GM06990 (cell line): ENCODE data around the gene C1orf21.

Experiments used
- DNase-seq: peaks from one replicate; pipeline ENCODE4 v3.0.0-alpha.2; 2011; ENCODE audit not compliant: insufficient read length; ENCODE audit errors: extremely low read depth
- H3K27me3 ChIP-seq: replicated peaks from 2 replicates; pipeline ENCODE4 v1.6.0; 2011; ENCODE audit warnings: low read length; ENCODE audit not compliant: control insufficient read depth, insufficient read depth
- H3K36me3 ChIP-seq: 2 replicates; pipeline ENCODE4 v1.5.1; 2011; ENCODE audit warnings: low read length; ENCODE audit not compliant: control insufficient read depth, insufficient read depth
- H3K4me3 ChIP-seq: replicated peaks from 2 replicates; pipeline ENCODE4 v1.5.1; 2011; ENCODE audit warnings: low read depth, mild to moderate bottlenecking, control low read depth, low read length
- CTCF ChIP-seq: IDR thresholded peaks from 2 replicates; pipeline ENCODE4 v1.5.1; 2011; ENCODE audit warnings: low read length, control low read depth, mild to moderate bottlenecking, inconsistent platforms; ENCODE audit not compliant: insufficient read depth, poor library complexity, severe bottlenecking

Gene C1orf21

DNA sequence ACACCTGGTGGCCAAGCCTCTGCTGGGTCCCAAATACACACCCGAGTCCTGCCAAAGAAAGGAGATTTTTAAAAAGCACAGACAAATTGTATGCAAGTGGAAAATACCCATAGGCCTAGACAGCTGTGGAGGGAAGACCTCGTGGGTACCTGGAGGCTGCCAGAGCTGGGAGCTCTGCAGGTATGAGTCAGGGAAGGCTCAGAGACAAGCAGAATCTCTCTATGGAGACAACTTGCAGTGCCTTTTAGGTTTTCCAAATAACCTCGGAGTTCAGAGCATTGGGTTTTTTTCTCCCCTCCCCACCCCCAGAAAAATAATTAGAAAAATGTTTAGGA lies 240.1 kb downstream of the C1orf21 start:
- no peak overlapping the region for H3K4me3 ChIP-seq
- no peaks in the 10 kb centered on the region for H3K27me3 ChIP-seq
- TF ChIP-seq CTCF = no peak
- no peak for DNase-seq
- no peaks in the 10 kb centered on the region for H3K36me3 ChIP-seq

DNA sequence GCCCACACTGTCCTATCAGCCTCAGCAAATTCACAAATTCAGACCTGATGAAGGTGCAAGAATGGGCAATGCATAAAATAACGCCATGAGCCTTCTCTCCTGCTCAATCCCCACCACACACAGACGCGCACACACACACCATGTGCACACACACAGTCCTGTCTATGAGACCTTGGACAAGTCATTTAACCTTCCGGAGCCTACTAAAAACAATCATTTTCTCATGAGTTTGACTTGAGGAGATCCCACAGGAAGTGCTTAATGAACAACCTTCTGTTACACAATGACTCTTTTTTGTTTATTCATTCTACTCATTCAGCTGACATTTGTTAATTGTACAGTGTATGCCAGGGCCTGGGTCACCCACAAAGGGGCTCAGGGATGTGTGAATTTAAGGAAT lies 242.4 kb downstream of the C1orf21 start:
- no peak for DNase-seq
- H3K36me3 ChIP-seq = no peaks in the 10 kb centered on the region
- H3K4me3 ChIP-seq = no peak overlapping the region
- H3K27me3 ChIP-seq = no peaks in the 10 kb centered on the region
- no peak for TF ChIP-seq CTCF

- no peak for TF ChIP-seq CTCF
- H3K4me3 ChIP-seq = no peak overlapping the region
- no peak for DNase-seq
- no peaks in the 10 kb centered on the region for H3K27me3 ChIP-seq
- no peaks in the 10 kb centered on the region for H3K36me3 ChIP-seq
Observed at GRCh38 chr1:184630679-184631060, 243.8 kb downstream of the C1orf21 start.

DNA sequence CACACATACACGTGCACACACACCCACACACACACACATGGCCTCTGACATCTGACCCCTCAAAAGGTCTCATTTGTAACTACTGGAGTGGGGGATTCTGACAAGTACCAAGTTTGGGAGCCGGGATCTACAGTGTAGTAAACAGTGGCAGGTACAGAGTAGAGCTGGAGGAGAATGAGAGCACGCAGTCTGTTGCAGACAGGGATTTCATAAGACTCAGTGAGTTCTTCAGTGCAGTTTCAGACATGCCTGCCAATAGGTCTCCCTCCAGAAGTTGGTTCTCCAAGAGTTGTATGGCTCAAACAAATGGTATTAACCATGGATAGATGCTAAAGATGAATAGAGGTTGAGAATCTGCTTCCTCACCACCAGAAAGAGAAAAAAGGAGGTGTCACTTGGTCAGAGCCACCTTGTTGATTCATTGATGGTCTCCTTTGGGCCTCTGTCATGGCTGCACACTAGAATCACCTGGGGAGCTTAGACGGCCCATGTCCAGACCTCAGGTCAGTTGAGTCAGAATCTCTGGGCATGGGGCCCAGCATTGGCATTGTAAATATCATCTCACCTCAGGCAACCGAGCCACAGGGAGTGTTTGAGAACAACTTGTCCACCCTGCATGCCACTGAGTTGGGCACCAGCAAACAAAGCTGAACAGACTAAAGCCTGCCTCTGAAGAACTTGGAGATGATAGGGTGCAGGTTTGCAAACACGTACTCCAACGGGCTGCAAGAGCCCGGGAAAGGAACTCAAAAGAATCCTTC lies 245.8 kb downstream of the C1orf21 start:
- no peak for DNase-seq
- Histone ChIP-seq H3K27me3 (no peaks in the 10 kb centered on the region), H3K36me3 (no peaks in the 10 kb centered on the region), H3K4me3 (no peak overlapping the region)
- TF ChIP-seq CTCF = no peak

DNA sequence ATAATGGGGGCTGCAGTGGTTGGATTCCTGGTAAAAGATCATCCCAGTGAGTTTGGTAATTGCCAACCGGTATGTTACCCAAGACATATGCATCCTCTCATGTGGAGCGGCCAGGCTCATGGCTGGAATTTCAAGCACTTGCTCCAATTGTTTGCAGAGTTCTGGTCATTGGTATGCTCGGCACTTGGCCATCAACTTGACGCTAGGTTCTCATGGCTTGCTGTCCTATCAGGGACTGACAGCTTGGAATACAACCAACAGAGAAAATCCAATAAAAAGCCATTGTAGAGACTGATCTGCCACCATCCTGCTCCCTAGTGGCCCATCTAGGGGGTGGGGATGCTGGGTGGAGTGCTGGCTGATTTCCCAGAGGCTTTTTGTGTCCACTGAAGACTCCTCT lies 247.0 kb downstream of the C1orf21 start:
- no peak overlapping the region for H3K4me3 ChIP-seq
- no peaks in the 10 kb centered on the region for H3K27me3 ChIP-seq
- no peak for DNase-seq
- TF ChIP-seq CTCF = no peak
- H3K36me3 ChIP-seq = no peaks in the 10 kb centered on the region

DNA sequence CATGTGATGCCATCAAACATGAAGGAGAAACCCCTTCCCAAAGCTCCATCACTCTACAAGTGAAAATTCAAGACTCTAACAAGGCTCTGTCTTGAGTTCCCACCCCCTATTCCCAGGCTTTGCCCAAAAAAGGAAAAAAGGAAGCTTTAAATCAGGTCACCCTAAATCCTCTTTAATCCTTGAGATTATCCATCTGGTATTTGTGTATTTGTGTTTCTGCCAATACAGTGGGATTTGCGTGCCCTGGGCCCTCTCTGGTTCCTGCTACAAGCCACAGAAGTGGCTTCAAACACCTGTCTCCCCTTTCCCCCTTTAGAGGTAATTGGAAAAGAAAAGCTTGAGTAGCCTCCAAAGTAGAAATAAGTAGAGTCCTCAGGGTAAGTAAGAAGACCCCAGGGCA lies 247.5 kb downstream of the C1orf21 start:
- no peak for TF ChIP-seq CTCF
- H3K4me3 ChIP-seq = no peak overlapping the region
- no peaks in the 10 kb centered on the region for H3K27me3 ChIP-seq
- no peaks in the 10 kb centered on the region for H3K36me3 ChIP-seq
- DNase-seq = no peak
